GM19193 (cell line): Measurements from ENCODE around the gene STK10.

Experiments used
- POLR2A ChIP-seq: IDR thresholded peaks from 4 replicates; pipeline ENCODE4 v1.6.1; 2011; ENCODE audit not compliant: insufficient read depth, insufficient read length; ENCODE audit errors: extremely low read depth

STK10 gene

DNA sequence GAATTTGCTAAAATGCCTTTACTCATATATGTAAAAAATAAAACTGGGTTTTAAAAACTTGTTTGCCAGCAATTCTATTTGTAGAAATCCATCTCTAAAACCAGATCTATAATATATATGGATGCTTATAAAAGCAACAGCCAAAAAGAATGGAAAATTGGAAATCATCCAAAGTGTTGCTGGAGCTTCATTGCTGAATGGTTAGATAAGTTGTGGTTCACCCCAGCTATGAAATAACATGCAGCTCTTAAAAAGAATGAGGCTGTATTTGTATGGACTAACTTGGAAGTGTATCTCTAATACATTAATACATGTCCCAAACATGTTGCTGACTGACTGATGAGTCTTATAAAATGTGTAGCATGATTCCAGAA, 76.2 kb downstream of the STK10 start:
- no peak for TF ChIP-seq POLR2A

DNA sequence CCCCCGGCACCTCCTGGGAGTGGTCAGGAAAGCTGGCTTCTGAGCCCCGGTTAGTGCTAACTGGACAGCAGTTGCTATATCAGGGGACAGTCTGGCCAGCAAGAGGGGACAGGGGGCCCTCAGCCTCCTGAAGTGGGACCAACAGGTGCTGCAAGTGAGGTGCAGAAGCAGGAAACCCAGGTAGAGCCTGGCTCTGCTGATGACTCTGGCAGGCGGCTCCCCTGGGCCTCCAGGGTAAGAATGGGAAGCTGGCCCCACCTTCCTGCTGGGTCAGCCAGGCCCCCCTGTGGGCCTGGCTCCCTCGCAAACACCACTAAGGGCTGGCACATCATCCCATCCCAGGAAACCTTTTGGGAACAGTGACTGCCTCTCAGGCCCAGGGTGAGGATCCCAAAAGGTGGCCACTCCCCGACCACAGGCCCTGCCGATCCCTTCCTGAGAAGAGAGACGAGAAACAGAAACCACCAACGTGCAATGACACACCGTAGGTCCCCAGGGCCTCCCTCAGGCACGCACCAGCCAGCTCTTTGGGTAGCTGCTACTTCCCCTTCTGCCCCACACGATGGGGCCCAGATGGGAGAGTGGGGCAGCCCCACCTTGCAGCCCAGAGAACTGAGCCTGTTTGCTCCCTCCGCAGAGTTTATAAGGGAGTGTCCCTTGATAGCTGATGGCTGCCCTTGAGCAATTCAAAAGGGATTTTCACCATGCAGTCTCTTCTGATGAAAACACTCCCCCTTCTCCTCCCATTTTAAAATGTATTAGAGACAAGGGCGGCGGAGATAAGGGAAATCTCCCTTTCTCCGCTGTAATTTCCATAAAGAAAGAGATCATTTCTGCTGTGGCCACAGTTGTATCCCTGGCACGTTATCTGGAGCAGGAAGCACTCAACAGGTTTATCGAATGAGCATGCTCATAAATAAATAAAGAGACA, 76.8 kb downstream of the STK10 start:
- TF ChIP-seq POLR2A = peak; percentile 53

DNA sequence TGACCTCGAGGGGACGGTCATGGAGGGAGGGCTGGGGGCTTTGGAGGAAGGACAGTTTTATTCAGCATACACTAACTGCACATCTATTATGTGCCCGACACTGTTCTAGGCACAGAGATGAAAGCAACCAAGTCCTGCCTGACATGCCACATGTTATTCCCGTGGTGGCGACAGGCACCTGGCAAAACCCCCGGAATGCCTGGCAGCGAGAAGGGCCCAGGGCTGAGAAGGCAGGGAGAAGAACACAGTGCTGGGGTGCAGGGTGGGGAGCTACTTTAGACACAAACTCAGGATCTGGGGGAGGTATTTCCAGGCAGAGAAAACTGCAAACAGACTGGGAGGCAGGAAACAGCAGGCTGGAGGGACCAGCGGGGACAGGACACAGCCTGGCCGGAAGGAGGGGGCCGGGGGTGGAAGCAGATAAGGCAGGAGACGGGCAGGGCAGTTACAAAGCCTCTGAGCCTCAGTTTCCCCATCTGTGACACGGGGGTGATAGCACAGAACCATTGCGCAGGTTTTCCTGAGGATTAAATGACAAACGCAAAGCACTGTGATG, 77.7 kb downstream of the STK10 start:
- no peak for TF ChIP-seq POLR2A

DNA sequence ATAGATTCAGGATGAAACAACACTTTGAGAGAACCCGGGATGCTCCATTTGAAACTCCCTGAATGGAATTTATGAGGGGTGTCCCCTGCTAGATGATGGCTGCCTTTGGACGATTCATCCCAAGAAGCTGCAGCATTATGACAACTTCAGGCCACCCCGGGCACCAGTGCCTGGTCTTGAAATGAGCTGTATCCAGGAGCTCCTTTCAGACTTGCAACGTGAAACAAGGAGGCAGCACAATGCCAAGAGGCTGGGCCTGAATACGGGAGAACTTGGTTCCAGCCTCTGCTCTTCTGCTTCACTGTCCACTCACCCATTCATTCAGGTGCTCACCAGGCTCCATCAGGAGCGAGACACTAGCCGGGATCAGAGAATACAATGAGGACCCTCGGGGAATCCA, 78.3 kb downstream of the STK10 start:
- no peak for TF ChIP-seq POLR2A

DNA sequence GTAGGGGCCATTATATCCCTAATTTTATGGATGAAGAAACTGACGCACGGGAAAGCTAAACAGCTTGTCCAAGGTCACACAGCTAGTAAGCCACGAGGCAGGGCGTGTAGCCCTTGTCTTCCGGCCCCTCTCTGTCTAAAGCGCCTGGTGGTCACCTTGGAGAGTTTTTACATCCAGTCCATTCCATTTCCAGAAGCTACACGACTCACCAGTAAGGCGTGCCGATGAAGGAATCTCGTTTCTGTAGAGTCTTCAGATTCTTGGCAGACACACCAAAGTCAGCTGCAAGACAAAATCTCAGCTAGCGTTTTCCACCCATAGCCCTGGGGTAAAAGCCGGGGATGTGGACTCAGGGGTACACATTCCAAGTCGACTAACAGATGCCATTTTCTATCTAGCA, 80.5 kb downstream of the STK10 start:
- TF ChIP-seq POLR2A = no peak

DNA sequence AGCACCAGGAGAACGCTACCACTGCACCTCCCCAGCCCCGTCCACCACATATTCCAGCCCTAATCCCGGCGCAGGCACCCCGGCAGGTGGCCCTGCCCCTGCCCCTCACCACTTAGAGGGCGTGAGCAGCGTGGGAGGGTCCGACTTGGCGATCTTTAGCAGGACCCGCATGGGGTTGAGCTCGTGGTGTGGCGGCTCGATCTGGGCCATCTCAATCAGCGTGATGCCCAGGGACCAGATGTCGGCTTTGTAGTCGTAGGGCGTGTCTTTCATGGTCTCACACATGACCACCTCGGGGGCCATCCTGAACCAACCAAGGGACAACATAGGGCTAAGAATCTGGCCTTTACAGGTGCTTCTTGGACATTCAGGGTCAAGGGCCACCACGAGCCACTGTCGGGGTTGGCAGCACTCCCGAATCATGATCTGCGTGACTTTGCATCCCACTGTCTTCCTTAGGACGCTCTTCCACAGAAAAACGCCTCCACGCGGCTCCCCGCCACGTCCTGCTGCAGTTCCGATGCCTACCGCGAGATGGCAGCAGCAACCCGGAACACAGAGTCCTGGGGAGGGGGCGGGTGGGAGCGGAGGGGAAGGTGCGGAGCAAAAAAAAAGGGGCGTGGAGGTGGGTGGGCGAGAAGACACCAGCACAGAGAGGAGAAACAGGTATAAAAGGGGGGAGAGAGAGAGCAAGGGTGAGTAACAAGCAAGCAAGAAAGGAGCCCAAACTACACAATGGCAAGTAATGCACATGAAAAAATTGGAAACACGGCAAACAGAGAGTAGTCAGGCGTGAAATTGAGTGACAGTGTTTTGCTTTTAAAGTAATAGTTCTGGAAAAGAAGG, 81.3 kb downstream of the STK10 start:
- no peak for TF ChIP-seq POLR2A

DNA sequence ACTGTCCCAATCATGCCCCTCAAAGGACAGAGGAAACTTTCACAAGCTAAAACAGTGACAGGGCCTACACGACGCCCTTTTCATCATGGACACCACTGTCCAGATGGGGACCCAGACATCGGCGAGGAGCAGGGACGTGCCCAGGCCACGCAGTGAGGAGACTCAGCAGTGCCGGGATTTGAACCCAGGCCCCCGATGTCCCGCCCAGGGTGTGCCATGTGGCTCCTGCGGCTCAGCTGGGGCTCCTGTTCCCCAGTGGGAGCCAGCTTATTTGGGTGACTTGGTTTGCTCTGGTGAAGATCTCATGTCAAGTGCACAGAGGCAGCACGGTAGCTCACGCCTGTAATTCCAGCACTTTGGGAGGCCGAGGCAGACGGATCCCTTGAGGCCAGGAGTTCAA, 82.2 kb downstream of the STK10 start:
- TF ChIP-seq POLR2A = no peak

DNA sequence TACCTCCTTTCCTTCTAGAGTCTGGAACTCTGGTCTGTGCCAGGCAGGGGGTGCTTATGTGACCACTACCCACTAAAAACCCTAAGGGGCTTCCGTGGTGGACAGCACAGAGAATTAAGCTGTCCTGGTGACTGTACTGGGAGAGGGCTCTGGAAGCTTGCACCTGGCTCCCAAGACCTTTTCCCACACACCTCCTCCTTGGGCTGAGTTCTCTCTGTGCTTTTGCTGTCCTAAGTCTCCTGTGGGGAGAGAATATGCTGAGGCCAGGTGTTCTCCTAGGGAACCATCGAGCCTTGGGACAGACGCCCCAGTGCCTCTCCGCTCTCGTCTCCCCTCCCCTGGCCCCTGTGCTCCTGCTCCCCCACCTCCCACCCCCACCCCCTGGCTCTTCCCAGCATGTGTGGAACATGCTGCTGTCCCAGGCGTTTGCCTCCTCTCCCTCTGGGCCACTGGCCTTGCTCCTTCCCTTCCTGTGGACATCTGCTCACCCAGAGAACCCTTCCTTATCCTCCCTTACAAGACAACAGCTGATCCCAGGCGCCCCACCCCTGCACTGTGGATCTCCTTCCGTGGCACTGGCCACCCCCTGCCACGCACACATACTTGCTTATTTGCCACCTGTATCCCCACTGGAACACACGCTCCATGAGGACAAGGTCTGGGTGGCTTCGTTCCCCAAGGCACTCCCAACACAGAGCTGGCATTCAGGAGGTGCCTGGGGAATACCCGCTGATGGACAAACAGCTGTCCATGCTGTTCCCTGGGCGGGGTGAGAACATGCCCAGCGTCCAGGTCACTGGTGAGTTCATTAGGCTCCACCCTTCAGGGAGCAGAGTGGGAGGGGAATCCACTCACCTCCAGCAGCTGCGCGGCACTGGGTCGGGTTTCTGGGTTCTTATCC, 83.0 kb downstream of the STK10 start:
- no peak for TF ChIP-seq POLR2A

DNA sequence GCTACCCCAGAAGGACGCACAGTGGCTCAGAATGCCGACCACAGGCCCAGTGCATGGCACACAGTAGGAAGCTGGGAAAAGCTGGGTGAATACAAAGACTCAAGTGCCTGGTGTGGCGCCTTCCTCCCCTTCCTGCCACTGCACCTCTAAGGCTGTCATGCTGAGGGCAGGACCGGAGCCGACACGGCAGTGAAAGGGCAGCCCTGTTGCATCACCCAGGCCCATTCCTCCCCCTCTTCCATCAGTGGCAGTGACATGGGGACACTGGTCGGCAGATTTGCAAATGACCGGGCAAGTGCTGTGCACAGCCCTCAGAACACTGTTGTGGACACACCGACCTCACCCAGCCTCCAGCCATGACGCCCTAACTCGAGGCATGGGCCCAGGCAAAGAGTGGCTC, 84.0 kb downstream of the STK10 start:
- no peak for TF ChIP-seq POLR2A

DNA sequence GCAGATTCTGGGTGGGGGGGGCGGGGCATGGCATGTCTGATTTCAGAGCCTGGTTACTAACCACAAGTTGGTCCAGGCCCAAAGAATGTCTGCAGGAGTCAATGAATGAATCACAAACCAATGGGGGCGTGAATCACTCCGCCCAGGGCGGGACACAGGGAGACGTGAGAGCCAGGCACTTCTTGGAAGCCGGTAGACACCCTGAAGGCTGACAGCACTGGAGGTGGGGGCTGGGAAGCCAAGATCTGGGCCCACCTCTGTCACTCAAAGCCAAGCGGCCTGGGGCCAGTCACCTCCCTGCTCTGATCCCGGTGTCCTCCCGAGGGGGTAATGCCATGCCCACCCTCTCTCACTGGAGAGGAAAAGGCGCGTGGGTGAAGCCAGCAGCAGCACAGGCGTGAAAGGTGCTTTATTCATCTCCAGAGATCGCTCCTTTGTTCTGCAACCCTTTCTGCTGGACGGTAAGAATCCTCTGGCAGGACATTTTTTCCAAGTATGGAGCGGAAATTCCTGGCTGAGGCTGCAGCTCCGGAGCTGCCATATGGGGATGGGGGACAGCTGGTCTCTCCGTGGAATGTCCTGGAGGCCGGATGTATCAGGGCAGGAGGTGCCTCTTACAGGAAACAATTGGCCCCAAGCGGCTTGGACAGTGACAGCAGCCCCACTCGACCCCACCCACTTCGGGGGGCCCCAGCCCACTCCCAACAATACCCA, 85.0 kb downstream of the STK10 start:
- no peak for TF ChIP-seq POLR2A

DNA sequence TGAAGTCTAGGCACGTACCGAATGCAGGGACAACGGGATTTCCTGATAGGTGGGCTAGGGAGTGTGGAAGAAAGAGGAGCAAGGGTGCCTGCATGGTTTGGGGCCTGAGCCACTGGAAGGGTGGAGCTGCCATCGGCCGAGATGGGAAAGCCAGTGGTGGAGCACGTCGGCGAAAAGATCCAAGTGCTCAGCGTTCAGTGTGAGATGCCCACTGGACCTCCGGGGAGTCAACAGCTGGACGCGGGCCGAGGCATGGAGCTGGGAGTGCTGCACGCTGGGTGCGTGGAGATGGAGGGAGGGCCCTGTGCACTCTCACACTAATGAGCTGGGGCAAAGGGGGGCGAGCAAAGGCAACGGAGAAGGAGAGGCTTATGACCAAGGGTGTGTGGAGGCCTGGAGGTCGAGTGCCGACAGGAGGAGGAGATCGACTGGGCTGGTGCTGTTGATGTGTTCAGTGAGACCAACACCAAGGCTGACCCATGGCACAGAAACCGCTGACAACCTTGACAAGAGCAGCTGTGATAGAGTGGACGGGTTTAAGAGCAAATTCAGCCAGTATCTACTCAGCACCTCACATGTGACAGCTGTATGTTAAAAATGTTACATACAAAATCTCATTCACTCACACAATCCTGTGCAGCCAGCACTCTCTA, 85.7 kb downstream of the STK10 start:
- no peak for TF ChIP-seq POLR2A

DNA sequence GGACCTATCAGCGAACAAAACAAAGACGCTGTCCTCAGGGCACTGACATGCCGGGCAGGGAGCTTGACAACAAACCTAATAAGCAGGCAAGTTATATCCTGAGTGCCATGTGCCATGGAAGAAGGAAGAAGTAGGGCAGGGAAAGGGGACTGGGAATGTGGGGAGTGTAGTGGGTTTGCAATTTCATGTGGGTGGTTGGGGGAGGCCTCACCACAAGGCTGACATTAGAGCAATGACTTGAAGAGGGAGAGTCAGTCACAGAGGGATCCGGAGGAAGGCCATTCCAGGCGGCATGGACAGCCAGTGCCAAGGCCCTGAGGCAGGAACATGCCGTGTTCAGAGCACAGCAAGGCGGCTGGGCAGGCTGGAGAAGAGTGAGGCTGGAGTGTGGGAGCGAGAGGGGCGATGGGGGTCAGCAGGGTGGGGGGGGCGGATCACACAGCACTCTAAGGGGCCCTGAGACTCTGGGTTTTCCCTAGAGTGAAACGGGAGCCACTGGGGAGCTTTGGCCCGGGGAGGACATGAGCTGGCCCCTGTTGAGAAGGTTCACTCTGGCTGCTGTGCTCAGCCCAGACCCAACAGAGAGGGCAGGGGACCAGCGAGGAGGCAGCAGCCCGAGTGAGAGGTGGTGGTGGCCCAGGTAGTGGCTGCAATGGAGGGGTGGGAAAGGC, 86.3 kb downstream of the STK10 start:
- no peak for TF ChIP-seq POLR2A

DNA sequence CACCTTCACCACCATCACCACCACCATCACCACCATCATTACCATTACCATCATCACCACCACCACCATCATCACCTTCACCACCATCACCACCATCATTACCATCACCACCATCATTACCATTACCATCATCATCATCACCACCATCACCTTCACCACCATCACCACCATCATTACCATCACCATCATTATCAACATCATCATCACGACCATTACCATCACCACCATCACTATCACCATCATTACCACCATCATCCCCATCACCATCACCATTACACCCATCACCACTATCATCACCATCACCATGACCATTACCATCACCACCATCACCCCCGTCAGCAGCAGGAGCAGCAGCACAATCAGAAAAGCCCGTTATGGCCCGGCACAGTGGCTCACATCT, 89.1 kb downstream of the STK10 start:
- TF ChIP-seq POLR2A = no peak
